Mesodermal cell (in vitro differentiated cells): ENCODE measurements around the gene FCF1.
A peak's percentile ranks its signal among the peaks of the same experiment; 100 is the strongest.

Experiments
- H3K27ac ChIP-seq: 2 replicates; pipeline ENCODE4 v1.7.0; 2013; ENCODE audit warnings: mild to moderate bottlenecking, low read depth, low read length, moderate library complexity; ENCODE audit not compliant: severe bottlenecking
- H3K36me3 ChIP-seq: 2 replicates; pipeline ENCODE4 v1.7.1; 2013; ENCODE audit warnings: mild to moderate bottlenecking, low read length, moderate library complexity; ENCODE audit not compliant: control insufficient read depth, insufficient read depth
- H3K4me1 ChIP-seq: one replicate; pipeline ENCODE4 v1.7.1; 2013; ENCODE audit warnings: mild to moderate bottlenecking, low read length; ENCODE audit not compliant: insufficient read depth, control insufficient read depth, poor library complexity, severe bottlenecking
- H3K4me3 ChIP-seq: 2 replicates; pipeline ENCODE4 v1.7.0; 2013; ENCODE audit warnings: low read length, control low read depth, mild to moderate bottlenecking; ENCODE audit not compliant: insufficient read depth, poor library complexity, severe bottlenecking; ENCODE audit errors: extremely low read depth
- H3K9me3 ChIP-seq: 2 replicates; pipeline ENCODE4 v1.7.1; 2013; ENCODE audit warnings: mild to moderate bottlenecking, low read length, moderate library complexity; ENCODE audit not compliant: control insufficient read depth
- WGBS, 2 experiments: methylation state at CpG; one replicate each; pipeline ENCODE4 v1.1.5; 2013; ENCODE audit warnings: missing lambda C conversion rate in 2 of 2; ENCODE audit not compliant: insufficient coverage in 2 of 2; 5-methylcytosine and 5-hydroxymethylcytosine counted together

Gene FCF1

DNA sequence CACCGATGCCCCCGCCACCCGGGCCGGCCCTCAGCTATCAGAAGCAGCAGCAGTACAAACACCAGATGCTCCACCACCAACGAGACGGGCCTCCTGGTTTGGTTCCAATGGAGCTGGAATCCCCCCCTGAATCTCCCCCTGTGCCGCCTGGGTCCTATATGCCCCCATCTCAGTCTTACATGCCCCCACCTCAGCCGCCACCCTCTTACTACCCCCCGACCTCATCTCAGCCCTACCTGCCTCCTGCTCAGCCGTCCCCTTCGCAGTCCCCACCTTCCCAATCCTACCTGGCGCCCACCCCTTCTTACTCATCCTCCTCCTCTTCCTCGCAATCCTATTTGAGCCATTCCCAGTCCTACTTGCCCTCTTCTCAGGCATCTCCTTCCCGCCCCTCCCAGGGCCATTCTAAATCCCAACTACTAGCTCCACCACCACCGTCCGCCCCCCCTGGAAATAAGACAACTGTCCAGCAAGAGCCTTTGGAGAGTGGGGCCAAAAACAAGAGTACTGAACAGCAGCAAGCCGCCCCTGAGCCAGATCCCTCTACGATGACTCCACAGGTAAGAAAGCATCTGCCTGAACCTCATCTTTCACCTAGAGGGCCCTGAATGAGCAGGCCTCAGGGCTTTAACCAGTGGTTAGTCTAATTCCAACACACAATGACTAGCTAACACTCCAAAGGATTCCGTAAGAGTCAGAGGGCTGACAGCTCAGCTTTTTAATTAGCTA lies 51.0 kb downstream of the FCF1 start:
- no peaks in the 10 kb centered on the region for H3K9me3 ChIP-seq
- peak overlapping the region; percentile 88 for H3K27ac ChIP-seq
- H3K4me1 ChIP-seq, result peaks cover 11% of the 10 kb centered on the region

DNA sequence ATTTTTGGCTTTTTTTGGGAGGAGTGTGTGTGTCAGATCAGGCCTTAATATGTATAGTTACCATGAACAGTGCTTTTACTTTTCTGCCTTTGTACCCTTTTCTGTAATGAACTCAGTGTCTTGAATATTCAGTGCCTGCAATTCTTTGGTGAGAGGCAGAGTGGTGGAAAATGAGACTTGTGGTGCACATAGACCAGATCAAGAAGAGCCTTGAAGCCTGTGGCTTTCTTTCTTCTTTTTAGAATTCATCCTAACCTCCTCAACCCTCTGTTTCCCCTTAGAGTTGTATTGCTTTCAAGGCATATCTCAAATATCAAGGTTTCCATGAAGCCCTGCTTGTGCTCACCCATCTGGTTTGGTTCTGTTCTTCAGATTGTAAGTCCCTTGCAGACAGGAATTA lies 52.8 kb downstream of the FCF1 start:
- no peak overlapping the region for H3K27ac ChIP-seq
- H3K36me3 ChIP-seq, result peaks cover 28% of the 10 kb centered on the region

More for the DNA sequence above, 51.0 kb downstream of the FCF1 start:
- 1 to 3% methylated on average over 12 to 14 of the region's 19 CpGs for WGBS, 2 experiments
- peaks cover 28% of the 10 kb centered on the region for H3K36me3 ChIP-seq
- H3K4me3 ChIP-seq, result peak overlapping the region; percentile 94

DNA sequence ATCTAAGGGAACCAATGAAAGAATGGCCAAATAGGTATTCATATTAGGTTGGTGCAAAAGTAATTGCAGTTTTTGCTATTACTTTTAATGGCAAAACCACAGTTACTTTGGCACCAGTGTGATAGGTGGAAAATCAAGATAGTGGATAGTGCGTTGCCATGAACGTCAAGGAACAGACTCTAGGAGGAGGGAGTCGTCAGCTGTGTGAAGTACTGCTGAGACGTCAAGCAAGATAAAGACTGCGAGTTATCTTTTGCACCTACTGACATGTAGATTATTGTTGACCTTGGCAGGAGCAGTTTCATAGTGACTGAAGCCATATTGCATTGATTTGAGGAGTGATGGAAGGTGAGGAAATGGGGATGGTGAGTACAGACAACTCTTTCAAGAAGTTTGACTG lies 58.5 kb downstream of the FCF1 start:
- no peak overlapping the region for H3K4me3 ChIP-seq
- no peaks in the 10 kb centered on the region for H3K9me3 ChIP-seq
- 86 to 88% methylated on average over 5 of the region's 5 CpGs for WGBS, 2 experiments
- no peak overlapping the region for H3K27ac ChIP-seq
- peaks cover 49% of the 10 kb centered on the region for H3K36me3 ChIP-seq
- H3K4me1 ChIP-seq, result peaks cover under 1% of the 10 kb centered on the region

More for the DNA sequence above, 52.8 kb downstream of the FCF1 start:
- H3K4me1 ChIP-seq, result peaks cover 11% of the 10 kb centered on the region
- H3K9me3 ChIP-seq, result no peaks in the 10 kb centered on the region
- H3K4me3 ChIP-seq, result peak overlapping the region; percentile 94

GRCh38 chr14:74784634-74785033 lies 71.7 kb downstream of the FCF1 start:
- peaks cover 80% of the 10 kb centered on the region for H3K36me3 ChIP-seq

GRCh38 chr14:74785056-74785613 lies 72.2 kb downstream of the FCF1 start:
- Histone ChIP-seq H3K36me3 (peaks cover 75% of the 10 kb centered on the region), H3K27ac (no peak overlapping the region), H3K4me1 (no peaks in the 10 kb centered on the region), H3K9me3 (no peaks in the 10 kb centered on the region), H3K4me3 (no peak overlapping the region)
- whole genome bisulfite sequencing, 2 experiments, result no CpG with 5 or more reads among the region's 1 CpG

More at GRCh38 chr14:74784634-74785033, 71.7 kb downstream of the FCF1 start:
- no peak overlapping the region for H3K4me3 ChIP-seq
- no peaks in the 10 kb centered on the region for H3K4me1 ChIP-seq
- H3K9me3 ChIP-seq, result no peaks in the 10 kb centered on the region
- no peak overlapping the region for H3K27ac ChIP-seq

- Histone ChIP-seq H3K36me3 (peaks cover 67% of the 10 kb centered on the region), H3K4me1 (peaks cover under 1% of the 10 kb centered on the region), H3K4me3 (no peak overlapping the region), H3K9me3 (no peaks in the 10 kb centered on the region), H3K27ac (no peak overlapping the region)
- 91 to 92% methylated on average over 1 to 2 of the region's 2 CpGs for WGBS, 2 experiments
Observed at GRCh38 chr14:74786796-74787315, 73.9 kb downstream of the FCF1 start.
